ENCODE results near the gene IGLL5.

IGLL5 gene

GRCh38 chr22:22884888-22885840, 2.5 kb upstream of the IGLL5 start:
- H3K4me3 ChIP-seq (ENCODE audit: low read depth, low read length), result no peak overlapping the region
- DNase-seq (ENCODE audit: low read depth), result peak; percentile 62
- no peak for TF ChIP-seq MYC (IDR thresholded peaks at IDR 0.05; ENCODE audit: low read depth, low read length)
- TF ChIP-seq, protein P1, sequence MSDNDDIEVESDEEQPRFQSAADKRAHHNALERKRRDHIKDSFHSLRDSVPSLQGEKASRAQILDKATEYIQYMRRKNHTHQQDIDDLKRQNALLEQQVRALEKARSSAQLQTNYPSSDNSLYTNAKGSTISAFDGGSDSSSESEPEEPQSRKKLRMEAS (IDR thresholded peaks at IDR 0.05; ENCODE audit: low read depth, low read length), result no peak
- no peak for TF ChIP-seq POLR2A (IDR thresholded peaks at IDR 0.05; ENCODE audit: extremely low read depth, insufficient read length)
- TF ChIP-seq CTCF (IDR thresholded peaks at IDR 0.05; ENCODE audit: low read depth, low read length), result no peak

GRCh38 chr22:22886546-22886945, 1.1 kb upstream of the IGLL5 start:
- DNase-seq (ENCODE audit: low read depth), result no peak
- H3K4me3 ChIP-seq (ENCODE audit: low read depth, low read length), result no peak overlapping the region
- TF ChIP-seq, protein P1 (IDR thresholded peaks at IDR 0.05; ENCODE audit: low read depth, low read length), result no peak
- TF ChIP-seq CTCF (IDR thresholded peaks at IDR 0.05; ENCODE audit: low read depth, low read length) (no peak), POLR2A (IDR thresholded peaks at IDR 0.05; ENCODE audit: extremely low read depth, insufficient read length) (no peak)

DNA sequence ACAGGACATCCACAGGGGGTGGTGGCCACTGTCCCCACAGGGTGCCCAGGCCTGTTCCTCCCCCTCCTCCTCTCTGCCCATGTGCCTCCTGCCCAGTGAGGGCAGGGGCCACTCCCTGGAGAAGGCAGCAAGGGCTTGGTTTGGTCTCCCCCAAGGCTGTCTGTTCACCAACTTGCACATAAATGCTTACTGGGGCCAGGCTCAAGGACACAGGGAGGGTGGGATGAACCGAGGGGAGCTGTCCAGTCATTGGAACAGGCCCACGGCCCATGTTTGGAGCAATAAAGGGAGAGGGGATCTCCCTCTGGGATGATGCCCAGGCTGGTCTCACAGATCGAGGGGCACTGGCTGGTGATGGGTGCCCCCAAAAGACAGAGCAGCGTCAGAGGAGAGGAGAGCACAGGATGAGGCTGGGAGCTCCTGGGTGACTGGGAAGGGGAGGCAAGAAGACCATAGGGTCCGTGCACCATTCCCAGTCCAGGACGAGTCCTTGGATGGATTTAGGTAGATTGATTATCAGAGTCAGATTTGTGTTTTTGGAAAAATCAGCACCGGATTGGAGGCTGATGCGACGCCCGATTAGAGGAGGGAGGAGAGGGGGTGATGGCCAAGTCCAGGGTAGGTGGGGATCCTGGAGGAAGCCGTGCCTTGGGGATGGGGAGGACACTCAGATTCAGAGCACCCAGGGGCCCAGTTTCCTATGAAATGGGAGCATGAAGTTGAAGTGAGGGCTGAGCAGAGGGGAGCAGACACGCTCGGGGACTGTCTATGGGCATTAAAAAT, 1.1 kb downstream of the IGLL5 start:
- TF ChIP-seq CTCF (IDR thresholded peaks at IDR 0.05; ENCODE audit: low read depth, low read length) (no peak), POLR2A (IDR thresholded peaks at IDR 0.05; ENCODE audit: extremely low read depth, insufficient read length) (no peak), MYC (IDR thresholded peaks at IDR 0.05; ENCODE audit: low read depth, low read length) (no peak)
- TF ChIP-seq, protein P1 (IDR thresholded peaks at IDR 0.05; ENCODE audit: low read depth, low read length), result no peak
- no peak for DNase-seq (ENCODE audit: low read depth)
- no peak overlapping the region for H3K4me3 ChIP-seq (ENCODE audit: low read depth, low read length)

- no peak overlapping the region for H3K4me3 ChIP-seq (ENCODE audit: low read depth, low read length)
- no peak for DNase-seq (ENCODE audit: low read depth)
- TF ChIP-seq, protein P1 (IDR thresholded peaks at IDR 0.05; ENCODE audit: low read depth, low read length), result no peak
- no peak for TF ChIP-seq CTCF (IDR thresholded peaks at IDR 0.05; ENCODE audit: low read depth, low read length)
- no peak for TF ChIP-seq MYC (IDR thresholded peaks at IDR 0.05; ENCODE audit: low read depth, low read length)
- no peak for TF ChIP-seq POLR2A (IDR thresholded peaks at IDR 0.05; ENCODE audit: extremely low read depth, insufficient read length)
Measured at GRCh38 chr22:22890085-22890484, 2.5 kb downstream of the IGLL5 start.

GRCh38 chr22:22891139-22891621, 3.6 kb downstream of the IGLL5 start:
- H3K4me3 ChIP-seq (ENCODE audit: low read depth, low read length), result no peak overlapping the region
- TF ChIP-seq CTCF (IDR thresholded peaks at IDR 0.05; ENCODE audit: low read depth, low read length), result no peak
- no peak for TF ChIP-seq MYC (IDR thresholded peaks at IDR 0.05; ENCODE audit: low read depth, low read length)
- TF ChIP-seq, protein P1 (IDR thresholded peaks at IDR 0.05; ENCODE audit: low read depth, low read length), result no peak
- TF ChIP-seq POLR2A (IDR thresholded peaks at IDR 0.05; ENCODE audit: extremely low read depth, insufficient read length), result no peak
- no peak for DNase-seq (ENCODE audit: low read depth)
